ENCODE measurements around the gene RSRC2.
A peak's percentile ranks its signal among the peaks of the same experiment; 100 is the strongest.
"Not testable (repeated sequence)": the region's sequence is repeated elsewhere in the genome, so short reads cannot be mapped to it uniquely, and the experiment has no call there.

RSRC2 gene

DNA sequence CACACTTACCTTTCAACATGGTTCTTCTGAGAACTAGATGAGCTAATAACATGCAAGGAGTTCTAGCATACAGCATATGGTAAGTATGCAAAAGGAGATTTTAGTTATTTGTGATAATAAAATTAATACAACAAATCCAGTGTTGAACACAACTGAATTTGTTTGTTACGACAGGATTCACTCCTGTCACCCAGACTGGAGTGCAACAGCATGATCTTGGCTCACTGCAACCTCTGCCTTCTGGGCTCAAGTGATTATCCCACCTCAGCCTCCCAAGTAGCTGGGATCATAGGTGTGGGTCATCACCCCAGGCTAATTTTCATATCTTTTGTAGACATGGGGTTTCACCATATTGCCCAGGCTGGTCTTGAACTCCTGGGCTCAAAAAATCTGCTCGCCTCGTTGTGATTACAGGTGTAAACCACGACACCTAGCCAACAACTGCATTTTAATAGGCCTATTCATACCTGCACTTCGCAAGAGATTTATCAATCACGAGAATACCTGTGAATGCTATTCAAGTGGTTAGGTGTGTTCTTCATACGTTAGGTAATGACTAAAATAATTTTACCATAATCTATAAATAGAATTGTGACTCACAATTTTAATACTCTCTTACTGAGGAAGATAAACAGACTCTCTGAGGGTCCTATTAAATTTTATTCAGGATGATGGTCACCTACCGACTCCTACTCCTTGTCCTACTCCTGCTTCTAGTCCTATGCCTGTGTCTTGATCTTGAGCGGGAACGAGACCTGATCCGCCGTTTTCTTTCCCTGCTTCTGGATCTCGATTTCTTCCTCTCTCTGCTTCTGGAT is 10.0 kb downstream of the RSRC2 start:
- DNase-seq, result no peak

GRCh38 chr12:122515275-122515674 is 11.5 kb downstream of the RSRC2 start:
- no peak for DNase-seq

- DNase-seq, result no peak
These were observed 13.1 kb downstream of the RSRC2 start for GRCh38 chr12:122513660-122514059.

GRCh38 chr12:122513028-122513427 is 13.7 kb downstream of the RSRC2 start:
- DNase-seq, result not testable (repeated sequence)

DNA sequence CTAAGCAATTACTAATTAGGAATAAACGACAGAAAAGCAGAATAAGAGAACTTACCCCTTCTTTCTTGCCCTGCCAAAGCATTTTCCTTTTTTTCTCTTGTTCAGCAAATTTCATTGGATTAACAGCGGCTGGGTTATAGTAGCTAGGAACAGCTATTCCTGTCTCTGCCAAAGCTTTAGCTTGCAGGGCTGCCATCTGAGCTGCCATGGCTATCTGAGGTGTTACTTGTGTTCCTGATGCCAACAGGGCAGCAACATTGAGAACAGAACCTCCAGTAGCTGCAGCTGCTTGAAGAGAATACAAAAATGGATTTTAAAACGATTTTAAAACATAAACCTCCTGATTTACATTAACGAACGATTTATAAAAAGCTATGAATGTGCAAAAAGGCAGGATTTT is 18.6 kb downstream of the RSRC2 start:
- DNase-seq, result no peak

DNA sequence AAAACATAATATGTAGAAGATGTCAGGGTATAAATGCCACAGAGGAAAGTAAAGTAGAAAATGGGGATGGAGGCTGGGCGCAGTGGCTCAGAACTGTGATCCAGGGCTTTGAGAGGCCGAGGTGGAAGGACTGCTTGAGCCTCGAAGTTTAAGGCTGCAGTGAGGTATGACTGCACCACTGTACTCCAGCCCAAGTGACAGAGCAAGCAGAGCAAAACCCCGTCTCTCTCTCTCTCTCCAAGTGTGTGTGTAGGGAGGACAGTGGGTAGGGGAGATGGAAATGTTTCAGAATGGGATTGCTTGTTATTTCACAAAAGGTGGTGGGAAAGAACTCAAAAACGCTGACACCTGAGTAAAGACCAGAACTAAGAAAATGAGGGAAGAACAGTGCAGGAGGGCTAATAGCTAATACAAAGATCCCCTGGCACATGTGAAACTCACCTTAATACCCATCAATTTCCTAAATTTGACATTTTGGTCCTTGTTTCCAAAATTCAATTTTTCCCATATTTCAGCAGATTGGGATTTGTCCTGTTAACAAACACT is 20.3 kb downstream of the RSRC2 start:
- DNase-seq, result no peak

GRCh38 chr12:122505419-122506051 is 21.2 kb downstream of the RSRC2 start:
- no peak for DNase-seq

DNA sequence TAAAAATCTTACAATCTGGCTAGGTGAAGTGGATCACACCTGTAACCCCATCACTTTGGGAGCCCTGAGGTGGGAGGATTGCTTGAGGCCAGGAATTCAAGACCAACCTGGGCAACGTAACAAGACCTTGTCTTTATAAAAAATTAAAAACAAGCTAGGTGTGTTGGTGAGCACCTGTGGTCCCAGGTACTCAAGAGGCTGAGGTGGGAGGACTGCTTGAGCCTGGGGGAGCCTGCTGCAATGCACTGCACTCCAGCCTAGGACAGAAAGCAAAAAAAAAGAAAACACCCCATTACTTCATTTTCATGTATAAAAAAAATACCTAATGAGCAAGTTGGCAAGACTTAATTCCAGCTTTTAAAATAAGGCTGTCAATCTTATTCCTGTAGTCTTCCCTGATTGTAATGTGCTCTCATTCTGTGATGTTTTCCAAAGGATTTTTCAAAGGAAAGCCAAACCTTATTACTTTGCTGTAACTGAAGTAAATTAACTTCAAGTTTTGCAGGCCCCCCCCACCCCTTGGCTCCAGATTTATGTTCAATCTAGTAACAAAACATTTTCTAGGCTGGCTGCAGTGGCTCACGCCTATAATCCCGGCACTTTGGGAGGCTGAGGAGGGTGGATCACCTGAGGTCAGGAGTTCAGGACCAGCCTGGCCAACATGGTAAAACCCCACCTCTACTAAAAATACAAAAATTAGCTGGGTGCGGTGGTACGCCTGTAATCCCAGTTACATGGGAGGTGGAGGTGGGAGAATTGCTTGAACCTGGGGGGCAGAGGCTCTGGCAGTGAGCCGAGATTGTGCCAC is 22.7 kb downstream of the RSRC2 start:
- DNase-seq, result no peak

- DNase-seq, result no peak
These were observed 23.5 kb downstream of the RSRC2 start for GRCh38 chr12:122503147-122503751.

- DNase-seq, result no peak
These were observed 25.2 kb downstream of the RSRC2 start for GRCh38 chr12:122501489-122501989.

DNA sequence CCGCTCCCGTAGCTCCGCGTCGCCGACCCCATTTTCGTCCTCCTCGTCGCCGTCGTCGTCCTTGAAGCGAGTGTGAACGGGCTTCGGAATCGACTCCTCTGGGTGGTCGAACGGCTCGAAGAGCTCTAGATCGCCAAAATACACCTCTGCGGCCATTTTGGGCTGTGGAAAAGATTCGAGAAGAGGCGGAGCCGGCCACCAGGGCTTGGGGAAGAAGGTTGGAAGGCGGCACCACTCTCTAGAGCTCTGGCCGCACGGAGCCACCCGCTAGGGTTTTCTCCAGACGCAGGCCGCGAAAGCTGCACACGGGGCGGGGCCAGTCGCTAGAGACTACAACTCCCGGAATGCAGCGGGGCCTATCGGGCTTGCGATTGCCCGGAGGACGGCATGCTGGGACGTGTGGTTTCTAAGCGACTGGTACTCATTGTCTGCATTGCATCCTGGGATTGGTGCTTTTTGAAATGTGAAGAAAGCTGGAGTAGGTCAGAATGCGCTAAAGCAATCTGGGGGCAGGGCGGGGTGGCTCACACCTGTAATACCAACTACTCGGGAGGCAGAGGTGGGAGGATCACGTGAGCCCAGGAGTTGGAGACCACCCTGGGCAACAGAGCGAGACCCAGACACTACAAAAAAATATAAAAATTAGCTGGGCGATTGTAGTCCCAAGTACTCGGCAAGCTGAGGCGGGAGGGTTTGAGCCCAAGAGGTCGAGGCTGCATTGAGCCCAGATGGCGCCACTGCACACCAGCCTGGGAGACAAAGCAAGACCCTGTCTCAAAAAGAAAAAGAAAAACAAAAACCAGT is 25.8 kb downstream of the RSRC2 start, which contains the start of gene ZCCHC8:
ZCCHC8 (minus strand) TSS at position 248 of the 804 bp plus-strand sequence; CDS start at position 156, 92 bp downstream.
- DNase-seq, result peak; percentile 99

- DNase-seq, result peak; percentile 59
These were observed 26.6 kb downstream of the RSRC2 start for GRCh38 chr12:122499991-122500684.

DNA sequence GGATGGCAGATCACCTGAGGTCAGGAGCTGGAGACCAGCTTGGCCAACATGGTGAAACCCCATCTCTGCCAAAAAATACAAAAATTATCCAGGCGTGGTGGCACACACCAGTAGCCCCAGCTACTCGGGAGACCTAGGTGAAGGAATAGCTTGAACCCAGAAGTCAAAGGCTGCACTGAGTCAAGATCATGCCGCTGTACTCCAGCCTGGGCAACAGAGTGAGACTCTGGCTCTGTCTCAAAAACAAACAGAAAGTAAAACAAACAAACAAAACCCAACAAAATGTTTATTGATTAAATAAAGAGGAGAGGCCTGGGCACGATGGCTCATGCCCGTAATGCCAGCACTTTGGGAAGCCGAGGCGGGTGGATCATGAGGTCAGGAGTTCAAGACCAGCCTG is 31.5 kb downstream of the RSRC2 start:
- DNase-seq, result no peak

DNA sequence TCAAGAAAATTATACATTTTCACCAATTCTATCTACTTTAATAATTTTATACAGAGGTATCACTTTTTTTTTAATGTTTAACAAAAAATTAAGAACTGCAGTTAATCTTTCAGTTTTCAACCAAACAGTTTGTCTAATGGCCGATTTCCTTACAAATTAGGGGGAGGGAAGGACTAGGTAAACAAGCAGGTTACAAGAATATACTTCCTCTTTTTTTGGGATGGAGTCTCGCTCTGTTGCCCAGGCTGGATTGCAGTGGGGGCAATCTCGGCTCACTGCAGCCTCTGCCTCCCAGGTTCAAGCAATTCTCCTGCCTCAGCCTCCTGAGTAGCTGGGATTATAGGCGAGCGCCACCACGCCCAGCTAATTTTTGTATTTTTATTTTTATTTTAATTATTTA is 33.5 kb downstream of the RSRC2 start:
- not testable (repeated sequence) for DNase-seq

DNA sequence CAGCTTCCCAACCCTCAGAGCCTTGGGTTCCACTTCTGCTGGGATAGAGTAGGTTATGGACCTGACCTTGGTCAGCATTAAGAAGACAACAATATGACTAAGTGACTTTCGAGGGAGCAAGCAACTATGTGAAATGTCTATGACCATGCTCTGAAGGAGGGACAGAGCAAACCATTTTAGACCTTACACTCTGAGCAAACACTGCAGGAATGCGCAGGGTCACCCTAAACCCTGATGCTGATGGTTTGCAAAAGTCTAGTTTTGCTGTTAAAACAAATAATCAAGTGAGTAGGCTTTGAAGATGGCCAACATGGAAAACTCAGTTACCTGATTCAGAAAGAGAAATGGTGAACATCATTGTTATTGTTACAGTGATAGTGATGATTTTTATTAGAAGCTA is 34.7 kb downstream of the RSRC2 start:
- no peak for DNase-seq

DNA sequence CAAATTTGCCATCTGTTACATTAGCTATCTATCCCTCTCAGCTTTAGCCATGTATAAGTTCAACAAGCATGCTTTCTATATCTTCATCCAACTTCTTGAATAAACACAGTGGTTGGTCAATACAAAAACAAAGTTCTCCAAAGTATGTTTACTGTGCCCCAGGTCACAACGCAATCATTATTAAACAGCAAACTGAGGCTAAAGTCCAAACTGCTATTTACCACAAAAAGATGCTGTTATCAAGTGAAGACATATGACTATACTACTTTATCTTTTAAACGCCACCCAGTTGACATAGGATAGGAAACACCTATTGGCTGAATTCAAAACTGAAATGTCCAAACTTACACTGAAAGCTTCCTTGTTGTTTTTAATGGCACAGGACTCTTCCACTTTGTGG is 37.7 kb downstream of the RSRC2 start:
- DNase-seq, result no peak

DNA sequence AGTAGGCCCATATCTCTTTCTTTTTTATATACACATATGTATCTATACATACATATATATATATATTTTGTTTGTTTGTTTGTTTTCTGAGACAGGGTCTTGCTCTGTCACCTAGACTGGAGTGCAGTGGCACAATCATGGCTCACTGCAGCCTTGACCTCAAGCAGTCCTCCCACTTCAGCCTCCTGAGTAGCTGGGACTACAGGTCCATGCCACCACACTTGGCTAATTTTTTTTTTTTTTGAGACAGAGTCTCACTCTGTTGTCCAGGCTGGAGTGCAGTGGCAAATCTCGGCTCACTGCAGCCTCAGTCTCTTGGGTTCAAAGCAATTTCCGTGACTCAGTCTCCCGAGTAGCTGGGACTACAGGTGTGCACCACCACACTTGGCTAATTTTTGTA is 38.9 kb downstream of the RSRC2 start:
- not testable (repeated sequence) for DNase-seq

DNA sequence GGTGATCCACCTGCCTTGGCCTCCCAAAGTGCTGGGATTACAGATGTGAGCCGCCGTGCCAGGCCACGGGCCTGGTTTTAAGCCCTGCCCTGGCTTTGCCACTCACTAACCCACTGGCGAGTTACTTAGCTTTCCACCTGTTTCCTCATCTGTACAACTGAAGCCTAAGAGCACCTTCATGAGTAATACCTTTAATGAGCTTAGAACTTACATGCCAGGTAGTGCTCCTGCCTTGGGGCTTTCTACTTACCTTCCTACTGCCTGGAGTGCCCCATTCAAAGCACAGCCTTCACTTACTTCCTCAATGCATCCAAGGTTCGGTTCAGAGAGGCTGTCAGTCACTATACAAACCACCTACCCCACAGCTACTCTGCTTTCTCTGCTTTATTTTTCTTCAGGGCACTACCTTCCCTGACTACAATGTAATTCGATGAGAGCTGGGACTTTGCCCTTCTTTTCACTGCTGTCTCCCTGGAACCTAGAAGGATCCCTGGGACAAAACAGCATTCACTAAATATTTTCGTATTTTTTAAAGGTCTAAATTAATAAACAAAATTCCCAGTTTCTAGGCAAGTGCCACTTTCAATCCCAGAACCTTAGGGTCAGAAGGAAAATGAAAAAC is 39.8 kb downstream of the RSRC2 start:
- no peak for DNase-seq

DNA sequence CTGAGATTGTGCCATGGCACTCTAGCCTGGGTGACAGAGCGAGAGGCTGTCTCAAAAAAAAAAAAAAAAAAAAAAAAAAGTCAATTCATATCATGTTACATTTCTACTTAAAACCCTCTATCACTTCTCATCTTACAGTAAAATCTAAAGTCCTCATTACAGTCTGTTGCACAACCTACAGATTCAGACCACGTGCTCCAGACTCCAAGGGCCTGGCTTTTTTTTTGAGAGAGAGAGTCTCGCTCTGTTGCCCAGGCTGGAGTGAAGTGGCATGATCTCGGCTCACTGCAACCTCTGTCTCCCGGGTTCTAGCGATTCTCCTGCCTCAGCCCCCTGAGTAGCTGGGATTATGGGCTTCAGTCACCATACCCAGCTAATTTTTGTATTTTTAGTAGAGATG is 40.4 kb downstream of the RSRC2 start:
- not testable (repeated sequence) for DNase-seq

- DNase-seq, result not testable (repeated sequence)
These were observed 42.4 kb downstream of the RSRC2 start for GRCh38 chr12:122484385-122484784.

DNA sequence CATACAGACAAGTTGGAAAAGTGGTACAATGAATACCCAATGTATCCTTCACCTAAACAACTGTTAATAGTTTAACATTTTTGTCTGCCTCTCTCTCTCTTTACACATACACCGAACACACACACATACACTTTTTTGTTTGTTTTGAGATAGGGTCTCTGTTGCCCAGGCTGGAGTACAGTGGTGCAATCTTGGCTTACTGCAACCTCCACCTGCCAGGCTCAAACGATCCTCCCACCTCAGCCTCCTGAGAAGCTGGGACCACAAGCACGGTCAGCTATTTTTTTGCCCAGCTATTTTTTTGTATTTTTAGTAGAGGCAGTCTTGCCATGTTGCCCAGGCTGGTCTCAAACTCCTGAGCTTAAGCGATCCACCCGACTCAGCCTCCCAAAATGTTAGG is 42.8 kb downstream of the RSRC2 start:
- no peak for DNase-seq
